ENCODE data around the gene FRMD7. TPM values are rescaled to one million over a fixed set of nuclear protein-coding genes. Genes with fewer than 3 reads are reported as not detected.
A peak's percentile ranks its signal among the peaks of the same experiment; 100 is the strongest.
"Not testable (repeated sequence)": the region's sequence is repeated elsewhere in the genome, so short reads cannot be mapped to it uniquely, and the experiment has no call there.

Gene FRMD7
- total RNA-seq, 1 experiment from 2014 or later = not detected

DNA sequence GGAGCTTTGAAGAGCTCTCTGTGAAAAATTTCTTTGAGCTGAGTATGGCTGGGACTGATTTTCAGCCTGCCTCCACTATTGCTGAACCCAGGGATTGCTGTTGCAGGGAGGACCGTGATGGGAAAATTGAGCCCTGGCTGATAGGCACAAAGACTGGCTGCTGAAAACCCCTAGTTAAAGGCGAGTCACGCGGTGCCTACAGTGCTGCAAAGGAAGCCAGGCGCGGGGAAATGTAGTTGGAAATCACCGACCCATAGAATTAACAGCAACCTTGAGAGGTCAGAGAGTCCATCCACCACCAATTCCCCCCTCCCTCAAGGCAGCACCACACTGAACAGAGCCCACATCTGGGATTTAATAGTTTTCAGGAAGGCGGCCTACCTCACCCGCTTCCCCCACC, 26.0 kb downstream of the FRMD7 start:
- no peaks in the 10 kb centered on the region for H3K9me3 ChIP-seq
- H3K27me3 ChIP-seq = no peaks in the 10 kb centered on the region
- H3K4me3 ChIP-seq = no peak overlapping the region
- DNase-seq = no peak
- H3K36me3 ChIP-seq = no peaks in the 10 kb centered on the region

DNA sequence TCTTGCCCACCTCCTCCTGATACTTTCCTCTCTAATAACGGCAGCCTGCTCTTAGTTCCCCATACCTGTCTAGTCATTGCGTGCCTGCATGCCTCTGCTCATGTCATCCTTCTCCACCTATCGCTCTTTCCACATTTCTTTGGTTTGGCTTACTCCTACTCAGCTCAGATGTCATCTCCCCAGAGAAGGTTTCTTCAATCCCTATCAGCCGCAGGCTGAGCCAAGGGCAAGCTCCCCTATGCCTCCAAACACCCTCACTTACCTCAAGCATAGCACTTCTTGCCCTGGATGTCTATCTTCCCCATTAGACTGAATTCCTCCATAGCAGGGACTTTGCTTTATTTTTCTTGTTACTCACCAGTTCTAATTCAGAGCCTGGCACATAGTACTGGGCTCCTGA, 26.6 kb downstream of the FRMD7 start:
- Histone ChIP-seq H3K4me3 (no peak overlapping the region), H3K27me3 (no peaks in the 10 kb centered on the region), H3K9me3 (no peaks in the 10 kb centered on the region), H3K36me3 (no peaks in the 10 kb centered on the region)
- DNase-seq = no peak

GRCh38 chrX:132098704-132099103, 29.1 kb downstream of the FRMD7 start:
- not testable (repeated sequence) for H3K27me3 ChIP-seq, DNase-seq, H3K9me3 ChIP-seq, H3K36me3 ChIP-seq, H3K4me3 ChIP-seq

DNA sequence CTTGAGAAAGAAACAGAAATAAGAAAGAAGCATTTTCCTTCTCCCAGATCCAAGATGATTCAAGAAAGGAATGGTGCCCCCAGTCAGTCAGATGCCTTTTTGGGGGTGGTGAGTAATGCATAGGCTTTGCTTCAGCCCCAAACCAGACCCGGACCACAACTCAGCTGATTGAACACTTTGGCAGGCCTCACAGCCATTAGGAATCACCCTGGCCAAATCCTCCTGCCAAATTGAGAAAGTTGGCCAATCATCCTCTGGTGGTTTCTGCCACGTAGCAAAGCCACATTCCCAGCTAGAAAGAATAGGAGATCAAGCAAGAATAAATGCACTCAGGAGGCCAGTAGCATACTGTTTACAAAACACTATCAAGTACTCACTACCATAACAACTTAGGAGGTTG, 33.7 kb downstream of the FRMD7 start:
- H3K4me3 ChIP-seq = no peak overlapping the region
- no peaks in the 10 kb centered on the region for H3K36me3 ChIP-seq
- no peaks in the 10 kb centered on the region for H3K9me3 ChIP-seq
- DNase-seq = peak; percentile 76
- no peaks in the 10 kb centered on the region for H3K27me3 ChIP-seq

DNA sequence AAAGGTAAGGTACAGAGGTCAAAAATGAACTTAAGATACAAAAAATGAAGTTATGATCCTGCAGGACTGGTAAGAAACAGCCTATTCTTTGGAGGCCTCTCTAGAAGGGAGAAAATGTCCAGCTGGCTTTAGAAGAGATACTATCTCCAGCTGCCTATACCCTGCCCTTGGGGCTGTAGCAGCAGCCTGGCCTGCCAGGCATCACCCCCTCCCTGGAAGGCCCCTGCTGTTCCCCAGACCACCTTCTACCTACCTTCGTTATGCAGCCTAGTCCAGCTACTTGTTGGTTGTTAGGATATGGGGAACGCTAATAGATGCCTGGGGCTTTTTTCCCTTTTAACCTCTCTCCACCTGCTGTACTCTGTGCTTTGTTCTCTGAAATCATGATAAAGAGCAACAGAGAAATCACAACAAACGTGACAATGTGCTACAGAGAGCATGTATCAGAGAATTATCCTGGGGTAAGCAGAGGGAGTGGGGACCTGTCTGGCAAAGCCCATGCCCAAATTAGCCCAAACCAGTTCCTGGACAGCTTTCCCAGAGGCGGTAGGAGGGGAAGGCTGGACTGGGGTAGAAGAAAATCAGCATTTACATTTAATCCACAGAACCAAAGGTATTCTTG, 34.5 kb downstream of the FRMD7 start:
- Histone ChIP-seq H3K36me3 (no peaks in the 10 kb centered on the region), H3K27me3 (no peaks in the 10 kb centered on the region), H3K4me3 (no peak overlapping the region), H3K9me3 (no peaks in the 10 kb centered on the region)
- DNase-seq = no peak

GRCh38 chrX:132092439-132093065, 35.3 kb downstream of the FRMD7 start:
- peak; percentile 13 for DNase-seq
- H3K27me3 ChIP-seq = no peaks in the 10 kb centered on the region
- H3K9me3 ChIP-seq = no peaks in the 10 kb centered on the region
- no peaks in the 10 kb centered on the region for H3K36me3 ChIP-seq
- H3K4me3 ChIP-seq = no peak overlapping the region

GRCh38 chrX:132090403-132091159, 37.2 kb downstream of the FRMD7 start:
- no peak overlapping the region for H3K4me3 ChIP-seq
- H3K36me3 ChIP-seq = no peaks in the 10 kb centered on the region
- DNase-seq = no peak
- no peaks in the 10 kb centered on the region for H3K27me3 ChIP-seq
- H3K9me3 ChIP-seq = no peaks in the 10 kb centered on the region

DNA sequence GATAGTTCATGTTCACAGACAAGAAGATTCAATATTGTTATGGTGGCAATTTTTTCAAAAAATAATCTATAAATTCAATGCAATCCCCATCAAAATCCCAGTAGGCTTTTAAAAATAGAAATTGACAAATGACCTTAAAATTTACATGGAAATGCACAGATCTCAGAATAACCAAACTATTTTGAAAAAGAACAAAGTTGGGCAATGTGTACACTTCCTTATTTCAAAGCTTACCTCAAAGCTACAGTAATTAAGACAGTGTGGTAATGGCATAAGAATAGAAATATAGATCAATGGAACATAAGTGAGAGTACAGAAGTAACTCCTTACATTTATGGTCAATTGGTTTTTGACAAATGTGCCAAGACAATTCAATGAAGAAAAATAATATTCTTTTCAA, 39.0 kb downstream of the FRMD7 start:
- H3K4me3 ChIP-seq = no peak overlapping the region
- no peak for DNase-seq
- no peaks in the 10 kb centered on the region for H3K36me3 ChIP-seq
- H3K9me3 ChIP-seq = no peaks in the 10 kb centered on the region
- H3K27me3 ChIP-seq = no peaks in the 10 kb centered on the region

GRCh38 chrX:132086672-132087071, 41.1 kb downstream of the FRMD7 start:
- Histone ChIP-seq H3K27me3 (no peaks in the 10 kb centered on the region), H3K9me3 (no peaks in the 10 kb centered on the region), H3K36me3 (no peaks in the 10 kb centered on the region), H3K4me3 (no peak overlapping the region)
- no peak for DNase-seq

DNA sequence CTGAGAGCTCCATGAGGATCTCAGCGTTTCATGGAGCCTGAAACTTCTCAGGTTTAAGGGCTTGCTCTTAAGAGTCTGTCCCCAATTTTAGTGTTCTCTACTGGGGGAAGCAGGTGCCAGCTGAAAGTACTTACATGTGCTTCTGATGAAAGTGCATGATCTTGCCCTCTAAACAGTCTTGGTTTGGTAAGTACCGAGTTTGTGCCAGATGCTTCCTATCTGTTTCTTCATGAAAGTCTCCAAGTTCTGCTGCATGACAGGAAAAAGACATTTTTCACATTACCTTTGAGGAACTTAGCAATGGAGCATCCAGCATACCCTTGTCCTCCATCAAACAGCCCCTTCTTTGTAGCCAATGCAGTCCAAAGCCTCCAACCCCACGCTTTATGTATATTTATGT, 42.0 kb downstream of the FRMD7 start:
- Histone ChIP-seq H3K9me3 (no peaks in the 10 kb centered on the region), H3K27me3 (no peaks in the 10 kb centered on the region), H3K4me3 (no peak overlapping the region), H3K36me3 (no peaks in the 10 kb centered on the region)
- no peak for DNase-seq

- Histone ChIP-seq H3K4me3 (no peak overlapping the region), H3K27me3 (no peaks in the 10 kb centered on the region), H3K36me3 (no peaks in the 10 kb centered on the region), H3K9me3 (no peaks in the 10 kb centered on the region)
- no peak for DNase-seq
Measured at GRCh38 chrX:132077912-132078311, 49.9 kb downstream of the FRMD7 start.

GRCh38 chrX:132077414-132077813, 50.4 kb downstream of the FRMD7 start:
- no peak for DNase-seq
- Histone ChIP-seq H3K4me3 (no peak overlapping the region), H3K36me3 (no peaks in the 10 kb centered on the region), H3K27me3 (no peaks in the 10 kb centered on the region), H3K9me3 (no peaks in the 10 kb centered on the region)

DNA sequence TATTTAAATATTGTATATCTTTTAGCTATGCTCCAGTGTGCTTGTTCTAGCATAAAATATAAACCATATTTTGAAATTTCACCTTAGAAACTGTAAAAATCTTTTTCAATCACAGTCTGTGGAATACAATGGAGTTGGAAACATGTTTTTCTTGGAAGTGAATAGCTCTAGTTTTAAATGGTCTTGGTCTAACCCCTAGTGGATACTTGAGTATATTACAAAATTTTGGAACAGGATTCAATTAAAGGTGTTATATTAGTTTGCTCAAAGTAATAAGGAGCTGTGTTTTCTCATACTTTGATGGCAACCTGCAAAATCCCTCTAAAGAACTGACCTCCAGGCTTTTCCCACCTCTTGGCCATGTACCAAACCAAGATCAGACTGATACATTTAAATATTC, 56.6 kb downstream of the FRMD7 start:
- no peak overlapping the region for H3K4me3 ChIP-seq
- no peaks in the 10 kb centered on the region for H3K36me3 ChIP-seq
- no peaks in the 10 kb centered on the region for H3K9me3 ChIP-seq
- DNase-seq = no peak
- H3K27me3 ChIP-seq = no peaks in the 10 kb centered on the region

- Histone ChIP-seq H3K27me3 (no peaks in the 10 kb centered on the region), H3K36me3 (no peaks in the 10 kb centered on the region), H3K4me3 (no peak overlapping the region), H3K9me3 (no peaks in the 10 kb centered on the region)
- DNase-seq = no peak
Measured at GRCh38 chrX:132068405-132068804, 59.4 kb downstream of the FRMD7 start.

- H3K9me3 ChIP-seq = no peaks in the 10 kb centered on the region
- H3K27me3 ChIP-seq = no peaks in the 10 kb centered on the region
- DNase-seq = no peak
- no peaks in the 10 kb centered on the region for H3K36me3 ChIP-seq
- no peak overlapping the region for H3K4me3 ChIP-seq
Measured at GRCh38 chrX:132063862-132064261, 64.0 kb downstream of the FRMD7 start.

DNA sequence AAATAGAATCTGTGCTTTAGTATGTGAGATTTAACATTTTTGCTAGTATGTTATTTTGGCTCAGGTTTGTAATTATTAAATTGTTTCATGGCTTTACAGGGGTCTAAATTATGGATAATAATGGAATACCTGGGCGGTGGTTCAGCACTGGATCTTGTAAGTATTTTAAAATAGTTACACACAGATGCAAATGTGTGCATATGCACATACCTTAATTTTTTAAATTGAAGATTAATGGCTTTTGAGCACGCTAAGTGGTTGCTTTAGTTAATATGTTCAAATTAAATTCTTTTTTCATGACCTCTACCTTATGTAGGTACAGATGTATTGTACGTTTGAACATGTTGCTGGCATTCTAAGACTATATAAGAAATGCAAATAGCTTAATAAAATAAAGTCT, 64.5 kb downstream of the FRMD7 start:
- no peak for DNase-seq
- H3K4me3 ChIP-seq = no peak overlapping the region
- H3K36me3 ChIP-seq = no peaks in the 10 kb centered on the region
- H3K27me3 ChIP-seq = no peaks in the 10 kb centered on the region
- no peaks in the 10 kb centered on the region for H3K9me3 ChIP-seq

DNA sequence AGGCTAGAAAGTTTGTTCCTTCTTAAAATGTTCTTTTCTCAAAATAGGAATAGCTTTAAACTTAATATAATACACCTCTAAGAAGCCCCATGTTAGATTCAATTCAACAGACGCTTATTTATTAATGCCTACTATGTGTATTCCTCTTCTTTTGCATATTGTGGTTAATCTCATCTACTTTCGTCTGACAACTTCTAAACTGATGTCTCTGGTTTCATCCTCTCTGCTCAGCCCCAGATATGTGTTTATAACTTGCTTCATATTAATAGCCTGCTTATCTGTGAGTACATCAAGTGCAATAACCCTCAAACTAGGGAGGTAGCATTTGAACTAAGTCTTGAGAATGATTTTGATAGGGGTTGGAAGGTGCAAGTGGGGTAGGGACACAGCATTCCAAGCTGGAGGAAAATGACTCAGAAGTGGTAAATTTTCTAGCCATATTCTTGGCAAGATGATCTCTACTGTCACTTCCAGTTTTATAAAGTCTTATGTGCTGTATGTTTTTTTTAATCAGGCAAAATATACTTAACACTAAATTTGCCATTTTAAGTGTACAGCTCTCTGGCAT, 67.8 kb downstream of the FRMD7 start:
- Histone ChIP-seq H3K36me3 (no peaks in the 10 kb centered on the region), H3K27me3 (no peaks in the 10 kb centered on the region), H3K9me3 (no peaks in the 10 kb centered on the region), H3K4me3 (no peak overlapping the region)
- no peak for DNase-seq

DNA sequence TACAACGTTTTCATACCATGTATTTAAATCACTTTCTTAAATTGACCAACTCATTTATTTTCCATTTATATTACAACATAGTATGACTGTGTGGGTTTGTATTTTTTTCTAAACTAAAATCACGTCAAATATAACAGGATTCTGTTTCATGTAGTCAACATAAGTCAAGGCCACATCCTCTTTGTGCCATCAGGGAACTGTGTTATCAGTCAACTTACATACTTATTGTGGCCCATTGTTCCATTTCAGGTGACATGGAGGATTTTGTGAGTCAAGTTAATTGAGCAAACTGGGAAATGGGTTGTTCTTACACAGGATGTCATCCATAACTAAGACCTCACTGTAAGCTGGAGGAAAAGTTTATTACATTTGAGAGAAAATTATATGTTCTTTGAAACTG, 68.8 kb downstream of the FRMD7 start:
- Histone ChIP-seq H3K36me3 (no peaks in the 10 kb centered on the region), H3K27me3 (no peaks in the 10 kb centered on the region), H3K9me3 (no peaks in the 10 kb centered on the region), H3K4me3 (no peak overlapping the region)
- no peak for DNase-seq
